Measurements from ENCODE around the gene RNU4-1. TPM values are rescaled to one million over a fixed set of nuclear protein-coding genes. Genes with fewer than 3 reads are reported as not detected.

The RNU4-1 gene
- polyA plus RNA-seq, 1 donor (not counting 4 experiments of a cell fraction or from before 2014, with no cell fraction given) = under 0.01 TPM

DNA sequence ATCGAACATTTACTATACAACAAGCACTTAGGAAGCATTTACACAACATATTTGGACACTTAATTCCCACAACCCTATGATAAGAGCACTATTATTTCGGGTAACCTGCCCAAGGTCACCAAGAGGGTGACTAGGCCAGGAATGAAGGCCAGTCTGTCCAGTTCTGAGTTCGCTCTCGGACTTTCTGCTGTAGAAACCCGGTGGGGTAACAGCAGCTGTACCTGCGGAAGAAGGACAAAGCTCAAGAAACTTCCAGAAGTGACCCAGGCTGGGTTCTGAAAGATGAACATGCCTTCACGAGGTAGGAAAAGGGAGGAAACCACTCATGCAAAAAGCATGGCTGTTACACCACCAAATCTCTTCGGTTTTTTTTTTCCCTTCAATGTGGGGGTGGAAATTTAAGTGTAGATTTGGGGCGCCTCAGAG lies 23.8 kb upstream of the RNU4-1 start:
- Histone ChIP-seq H4K20me1 (ENCODE audit: control insufficient read depth, extremely low read depth, insufficient read depth, low read length) (no peaks in the 10 kb centered on the region), H3K9ac (ENCODE audit: control insufficient read depth, extremely low read depth, insufficient read depth, low read length) (peak overlapping the region; percentile 80), H3K27me3 (ENCODE audit: control insufficient read depth, extremely low read depth, insufficient read depth, low read length) (no peaks in the 10 kb centered on the region), H3K4me3 (ENCODE audit: control insufficient read depth in 2 of 3, extremely low read depth in 1 of 3, insufficient read depth in 2 of 3, low read depth in 1 of 3, low read length in 3 of 3) (peak overlapping the region; percentile 27 to 67 (median 66)), H2AFZ (ENCODE audit: control insufficient read depth, low read length) (peak overlapping the region; percentile 27), H3K4me2 (ENCODE audit: control insufficient read depth, extremely low read depth, insufficient read depth, low read depth, low read length) (peak overlapping the region; percentile 73), H3K36me3 (ENCODE audit: control insufficient read depth in 2 of 2, extremely low read depth in 1 of 2, insufficient read depth in 2 of 2, low read length in 2 of 2) (no peaks in the 10 kb centered on the region), H3K9me1 (ENCODE audit: control insufficient read depth, extremely low read depth, insufficient read depth, low read length) (no peaks in the 10 kb centered on the region), H3K4me1 (ENCODE audit: control insufficient read depth, extremely low read depth, insufficient read depth, low read length) (peaks cover 4% of the 10 kb centered on the region), H3K27ac (ENCODE audit: control insufficient read depth, insufficient read depth, low read length) (peak overlapping the region; percentile 66), H3K79me2 (ENCODE audit: control insufficient read depth, insufficient read depth, low read length) (no peaks in the 10 kb centered on the region), H3K9me3 (ENCODE audit: control insufficient read depth, low read depth, low read length) (no peaks in the 10 kb centered on the region)
- TF ChIP-seq, protein P1, sequence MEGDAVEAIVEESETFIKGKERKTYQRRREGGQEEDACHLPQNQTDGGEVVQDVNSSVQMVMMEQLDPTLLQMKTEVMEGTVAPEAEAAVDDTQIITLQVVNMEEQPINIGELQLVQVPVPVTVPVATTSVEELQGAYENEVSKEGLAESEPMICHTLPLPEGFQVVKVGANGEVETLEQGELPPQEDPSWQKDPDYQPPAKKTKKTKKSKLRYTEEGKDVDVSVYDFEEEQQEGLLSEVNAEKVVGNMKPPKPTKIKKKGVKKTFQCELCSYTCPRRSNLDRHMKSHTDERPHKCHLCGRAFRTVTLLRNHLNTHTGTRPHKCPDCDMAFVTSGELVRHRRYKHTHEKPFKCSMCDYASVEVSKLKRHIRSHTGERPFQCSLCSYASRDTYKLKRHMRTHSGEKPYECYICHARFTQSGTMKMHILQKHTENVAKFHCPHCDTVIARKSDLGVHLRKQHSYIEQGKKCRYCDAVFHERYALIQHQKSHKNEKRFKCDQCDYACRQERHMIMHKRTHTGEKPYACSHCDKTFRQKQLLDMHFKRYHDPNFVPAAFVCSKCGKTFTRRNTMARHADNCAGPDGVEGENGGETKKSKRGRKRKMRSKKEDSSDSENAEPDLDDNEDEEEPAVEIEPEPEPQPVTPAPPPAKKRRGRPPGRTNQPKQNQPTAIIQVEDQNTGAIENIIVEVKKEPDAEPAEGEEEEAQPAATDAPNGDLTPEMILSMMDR (optimal IDR thresholded peaks at IDR 0.05 in 1 of 3, IDR thresholded peaks at IDR 0.05 in 1 of 3, conservative IDR thresholded peaks at IDR 0.05 in 1 of 3; ENCODE audit: extremely low read depth in 1 of 3, insufficient read depth in 2 of 3, low read length in 3 of 3) = no peak
- TF ChIP-seq EZH2 (IDR thresholded peaks at IDR 0.05; ENCODE audit: low read length) = no peak
- DNase-seq (ENCODE audit: low read depth, low spot score) (no peak), FAIRE-seq (no peak)
- dilution Hi-C loops (cut with MboI; ENCODE audit: extremely low pct_ligation_motif_present, low sequenced_read_pairs) = no loop called here

DNA sequence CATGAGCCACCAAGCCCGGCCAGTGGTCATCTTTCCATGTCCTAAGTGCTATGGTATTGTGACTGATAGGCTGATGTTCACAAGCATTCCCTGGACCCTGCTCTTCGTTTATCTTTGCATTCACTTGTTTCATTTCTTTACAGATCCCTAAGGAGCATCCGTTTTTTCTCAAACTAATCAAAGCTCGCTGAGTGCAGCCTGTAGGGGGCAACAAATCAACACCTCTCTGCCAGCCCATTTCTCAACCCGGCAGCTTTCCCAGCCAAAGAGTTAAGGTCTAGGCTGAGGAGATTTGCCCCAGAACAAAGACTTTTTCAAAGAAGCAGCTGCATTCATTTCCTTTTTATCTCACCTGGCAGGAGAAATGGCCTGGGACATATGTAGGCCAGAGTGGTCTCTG lies 21.2 kb upstream of the RNU4-1 start:
- dilution Hi-C loops (cut with MboI; ENCODE audit: extremely low pct_ligation_motif_present, low sequenced_read_pairs) = no loop called here
- TF ChIP-seq EZH2 (IDR thresholded peaks at IDR 0.05; ENCODE audit: low read length) = no peak
- TF ChIP-seq, protein P1 (optimal IDR thresholded peaks at IDR 0.05 in 1 of 3, IDR thresholded peaks at IDR 0.05 in 1 of 3, conservative IDR thresholded peaks at IDR 0.05 in 1 of 3; ENCODE audit: extremely low read depth in 1 of 3, insufficient read depth in 2 of 3, low read length in 3 of 3) = peak; percentile 16 to 37 (median 29)
- Histone ChIP-seq H2AFZ (ENCODE audit: control insufficient read depth, low read length) (no peak overlapping the region), H3K9me3 (ENCODE audit: control insufficient read depth, low read depth, low read length) (no peaks in the 10 kb centered on the region), H3K9me1 (ENCODE audit: control insufficient read depth, extremely low read depth, insufficient read depth, low read length) (no peaks in the 10 kb centered on the region), H3K9ac (ENCODE audit: control insufficient read depth, extremely low read depth, insufficient read depth, low read length) (no peak overlapping the region), H3K4me3 (ENCODE audit: control insufficient read depth in 2 of 3, extremely low read depth in 1 of 3, insufficient read depth in 2 of 3, low read depth in 1 of 3, low read length in 3 of 3) (no peak overlapping the region), H3K4me1 (ENCODE audit: control insufficient read depth, extremely low read depth, insufficient read depth, low read length) (peaks cover 4% of the 10 kb centered on the region), H3K27me3 (ENCODE audit: control insufficient read depth, extremely low read depth, insufficient read depth, low read length) (no peaks in the 10 kb centered on the region), H3K4me2 (ENCODE audit: control insufficient read depth, extremely low read depth, insufficient read depth, low read depth, low read length) (no peak overlapping the region), H3K27ac (ENCODE audit: control insufficient read depth, insufficient read depth, low read length) (no peak overlapping the region), H3K36me3 (ENCODE audit: control insufficient read depth in 2 of 2, extremely low read depth in 1 of 2, insufficient read depth in 2 of 2, low read length in 2 of 2) (no peaks in the 10 kb centered on the region), H3K79me2 (ENCODE audit: control insufficient read depth, insufficient read depth, low read length) (no peaks in the 10 kb centered on the region), H4K20me1 (ENCODE audit: control insufficient read depth, extremely low read depth, insufficient read depth, low read length) (no peaks in the 10 kb centered on the region)
- DNase-seq (ENCODE audit: low read depth, low spot score) (no peak), FAIRE-seq (no peak)

Measured in keratinocyte (primary cell).